ENCODE data around the gene UCHL3. TPM values are rescaled to one million over a fixed set of nuclear protein-coding genes. Genes with fewer than 3 reads are reported as not detected.
A peak's percentile ranks its signal among the peaks of the same experiment; 100 is the strongest.

UCHL3 gene
- total RNA-seq, 1 donor from 2014 or later = 8.4 TPM

DNA sequence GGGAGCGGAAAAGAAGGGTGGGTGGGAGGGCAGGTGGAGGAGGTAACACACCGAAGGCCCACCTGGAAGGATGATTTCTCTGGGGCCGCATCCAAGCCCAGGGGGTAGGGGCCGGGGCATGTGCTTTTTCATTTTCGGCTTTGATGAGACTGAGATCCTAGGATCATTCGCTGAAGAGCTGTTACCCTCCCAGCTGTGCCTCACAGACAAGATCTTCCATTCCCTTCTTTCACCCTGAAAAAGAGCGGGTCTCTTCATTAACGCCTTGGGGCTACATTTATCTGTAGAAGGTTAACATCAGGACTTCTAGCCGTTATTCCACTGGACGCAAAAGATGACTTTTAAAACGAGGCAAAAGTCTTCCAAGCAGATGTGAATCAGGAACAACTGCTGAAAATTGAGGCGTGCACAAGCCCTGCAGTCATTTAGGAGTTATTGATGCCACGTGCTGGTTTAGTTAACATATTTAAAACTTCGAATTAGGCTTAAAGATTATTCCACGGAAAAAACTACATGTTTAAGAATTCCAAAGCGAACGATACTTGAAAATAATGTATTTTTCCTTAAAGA is 87.7 kb downstream of the UCHL3 start:
- Histone ChIP-seq H3K9me3 (ENCODE audit: control insufficient read depth in 3 of 3, low read length in 3 of 3) (no peaks in the 10 kb centered on the region), H3K27me3 (ENCODE audit: control insufficient read depth in 3 of 3, insufficient read depth in 3 of 3, low read length in 3 of 3) (peaks cover 0 to 5% (median 3%) of the 10 kb centered on the region in 3 donors), H3K9ac (ENCODE audit: low read depth in 1 of 3, low read length in 3 of 3) (peak overlapping the region in 1 of 3 donors; percentile 4), H3K4me3 (ENCODE audit: low read length in 3 of 3) (peak overlapping the region in 2 of 3 donors; percentile 36 to 46), H3K27ac (ENCODE audit: low read depth, low read length) (no peak overlapping the region), H3K4me1 (ENCODE audit: control insufficient read depth in 3 of 3, insufficient read depth in 3 of 3, low read length in 3 of 3) (peaks cover 5 to 7% (median 6%) of the 10 kb centered on the region in 3 donors), H3K36me3 (ENCODE audit: control insufficient read depth in 3 of 3, insufficient read depth in 3 of 3, low read length in 3 of 3) (no peaks in the 10 kb centered on the region)

DNA sequence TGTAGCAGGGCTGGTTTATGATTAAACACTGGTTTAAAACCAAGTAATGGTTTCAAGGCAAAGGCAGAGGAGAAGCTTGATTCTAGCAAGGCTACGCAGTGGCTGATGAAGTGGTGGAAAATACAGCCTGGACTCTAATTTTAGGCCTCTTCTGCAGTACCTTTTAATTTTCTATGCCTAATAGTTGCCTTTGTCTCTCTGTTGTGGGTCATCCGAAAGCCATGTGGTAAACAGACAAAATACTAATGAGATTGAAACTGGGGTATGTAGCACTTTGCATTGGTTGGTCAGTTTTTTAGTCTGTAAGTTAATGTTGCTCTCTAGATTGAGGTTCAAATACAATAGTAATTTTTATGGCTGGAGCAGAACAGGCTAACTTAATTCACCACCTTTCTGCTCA is 89.9 kb downstream of the UCHL3 start:
- Histone ChIP-seq H3K9me3 (ENCODE audit: control insufficient read depth in 3 of 3, low read length in 3 of 3) (no peaks in the 10 kb centered on the region), H3K9ac (ENCODE audit: low read depth in 1 of 3, low read length in 3 of 3) (no peak overlapping the region), H3K27me3 (ENCODE audit: control insufficient read depth in 3 of 3, insufficient read depth in 3 of 3, low read length in 3 of 3) (peaks cover 0 to 5% (median 3%) of the 10 kb centered on the region in 3 donors), H3K4me1 (ENCODE audit: control insufficient read depth in 3 of 3, insufficient read depth in 3 of 3, low read length in 3 of 3) (peaks cover 5 to 7% (median 6%) of the 10 kb centered on the region in 3 donors), H3K27ac (ENCODE audit: low read depth, low read length) (no peak overlapping the region), H3K4me3 (ENCODE audit: low read length in 3 of 3) (no peak overlapping the region), H3K36me3 (ENCODE audit: control insufficient read depth in 3 of 3, insufficient read depth in 3 of 3, low read length in 3 of 3) (no peaks in the 10 kb centered on the region)

- Histone ChIP-seq H3K36me3 (ENCODE audit: control insufficient read depth in 3 of 3, insufficient read depth in 3 of 3, low read length in 3 of 3) (no peaks in the 10 kb centered on the region), H3K4me3 (ENCODE audit: low read length in 3 of 3) (no peak overlapping the region), H3K9ac (ENCODE audit: low read depth in 1 of 3, low read length in 3 of 3) (no peak overlapping the region), H3K9me3 (ENCODE audit: control insufficient read depth in 3 of 3, low read length in 3 of 3) (no peaks in the 10 kb centered on the region), H3K4me1 (ENCODE audit: control insufficient read depth in 3 of 3, insufficient read depth in 3 of 3, low read length in 3 of 3) (peaks cover 5 to 7% (median 6%) of the 10 kb centered on the region in 3 donors), H3K27ac (ENCODE audit: low read depth, low read length) (no peak overlapping the region), H3K27me3 (ENCODE audit: control insufficient read depth in 3 of 3, insufficient read depth in 3 of 3, low read length in 3 of 3) (peaks cover 0 to 5% (median 3%) of the 10 kb centered on the region in 3 donors)
Measured at GRCh38 chr13:75641026-75641425, 91.4 kb downstream of the UCHL3 start.

GRCh38 chr13:75643182-75643581 is 93.6 kb downstream of the UCHL3 start:
- Histone ChIP-seq H3K9ac (ENCODE audit: low read depth in 1 of 3, low read length in 3 of 3) (no peak overlapping the region), H3K36me3 (ENCODE audit: control insufficient read depth in 3 of 3, insufficient read depth in 3 of 3, low read length in 3 of 3) (no peaks in the 10 kb centered on the region), H3K4me3 (ENCODE audit: low read length in 3 of 3) (no peak overlapping the region), H3K27me3 (ENCODE audit: control insufficient read depth in 3 of 3, insufficient read depth in 3 of 3, low read length in 3 of 3) (no peaks in the 10 kb centered on the region), H3K9me3 (ENCODE audit: control insufficient read depth in 3 of 3, low read length in 3 of 3) (no peaks in the 10 kb centered on the region), H3K27ac (ENCODE audit: low read depth, low read length) (no peak overlapping the region), H3K4me1 (ENCODE audit: control insufficient read depth in 3 of 3, insufficient read depth in 3 of 3, low read length in 3 of 3) (no peaks in the 10 kb centered on the region)

GRCh38 chr13:75643693-75644092 is 94.1 kb downstream of the UCHL3 start:
- H3K4me1 ChIP-seq (ENCODE audit: control insufficient read depth in 3 of 3, insufficient read depth in 3 of 3, low read length in 3 of 3) = no peaks in the 10 kb centered on the region
- no peaks in the 10 kb centered on the region for H3K9me3 ChIP-seq (ENCODE audit: control insufficient read depth in 3 of 3, low read length in 3 of 3)
- no peak overlapping the region for H3K27ac ChIP-seq (ENCODE audit: low read depth, low read length)

GRCh38 chr13:75645141-75645540 is 95.5 kb downstream of the UCHL3 start:
- Histone ChIP-seq H3K27me3 (ENCODE audit: control insufficient read depth in 3 of 3, insufficient read depth in 3 of 3, low read length in 3 of 3) (no peaks in the 10 kb centered on the region), H3K4me3 (ENCODE audit: low read length in 3 of 3) (no peak overlapping the region), H3K9me3 (ENCODE audit: control insufficient read depth in 3 of 3, low read length in 3 of 3) (no peaks in the 10 kb centered on the region), H3K27ac (ENCODE audit: low read depth, low read length) (no peak overlapping the region), H3K9ac (ENCODE audit: low read depth in 1 of 3, low read length in 3 of 3) (no peak overlapping the region), H3K4me1 (ENCODE audit: control insufficient read depth in 3 of 3, insufficient read depth in 3 of 3, low read length in 3 of 3) (no peaks in the 10 kb centered on the region), H3K36me3 (ENCODE audit: control insufficient read depth in 3 of 3, insufficient read depth in 3 of 3, low read length in 3 of 3) (no peaks in the 10 kb centered on the region)

More at GRCh38 chr13:75643693-75644092, 94.1 kb downstream of the UCHL3 start:
- Histone ChIP-seq H3K4me3 (ENCODE audit: low read length in 3 of 3) (no peak overlapping the region), H3K36me3 (ENCODE audit: control insufficient read depth in 3 of 3, insufficient read depth in 3 of 3, low read length in 3 of 3) (no peaks in the 10 kb centered on the region), H3K27me3 (ENCODE audit: control insufficient read depth in 3 of 3, insufficient read depth in 3 of 3, low read length in 3 of 3) (no peaks in the 10 kb centered on the region), H3K9ac (ENCODE audit: low read depth in 1 of 3, low read length in 3 of 3) (no peak overlapping the region)

DNA sequence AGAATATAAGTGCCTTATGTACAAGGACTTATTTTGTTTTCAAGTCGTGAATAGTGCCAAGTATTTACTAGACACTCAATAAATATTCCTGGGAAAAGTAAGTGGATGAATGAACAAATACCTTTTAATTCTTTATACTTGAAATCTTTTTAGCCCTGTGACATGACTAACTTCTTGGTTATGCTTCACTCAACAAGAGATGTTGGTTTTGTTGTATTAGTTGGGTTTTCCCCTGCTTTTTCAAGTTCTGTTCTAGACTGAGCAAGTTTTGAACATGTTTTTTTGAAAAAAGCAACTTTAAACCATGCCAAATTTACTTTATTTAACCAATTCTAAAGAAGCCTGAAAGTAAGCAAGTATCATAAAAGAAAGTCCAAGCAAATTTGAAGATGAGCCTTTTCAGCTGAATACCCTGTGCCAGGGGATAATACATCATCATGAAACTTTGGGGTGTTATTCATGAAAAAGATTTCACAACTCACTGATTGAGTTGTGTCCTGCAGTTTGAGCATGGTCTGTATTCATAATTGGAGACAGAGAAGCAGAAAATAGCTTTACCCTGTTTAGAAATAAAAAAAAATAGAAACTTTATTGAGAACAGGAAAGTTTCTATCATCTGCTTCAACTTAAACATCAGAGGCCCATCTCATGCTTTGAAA is 97.7 kb downstream of the UCHL3 start:
- Histone ChIP-seq H3K36me3 (ENCODE audit: control insufficient read depth in 3 of 3, insufficient read depth in 3 of 3, low read length in 3 of 3) (no peaks in the 10 kb centered on the region), H3K4me3 (ENCODE audit: low read length in 3 of 3) (no peak overlapping the region), H3K9me3 (ENCODE audit: control insufficient read depth in 3 of 3, low read length in 3 of 3) (no peaks in the 10 kb centered on the region), H3K4me1 (ENCODE audit: control insufficient read depth in 3 of 3, insufficient read depth in 3 of 3, low read length in 3 of 3) (no peaks in the 10 kb centered on the region), H3K27ac (ENCODE audit: low read depth, low read length) (no peak overlapping the region), H3K9ac (ENCODE audit: low read depth in 1 of 3, low read length in 3 of 3) (no peak overlapping the region), H3K27me3 (ENCODE audit: control insufficient read depth in 3 of 3, insufficient read depth in 3 of 3, low read length in 3 of 3) (no peaks in the 10 kb centered on the region)

GRCh38 chr13:75648446-75648845 is 98.9 kb downstream of the UCHL3 start:
- no peak overlapping the region for H3K9ac ChIP-seq (ENCODE audit: low read depth in 1 of 3, low read length in 3 of 3)
- no peaks in the 10 kb centered on the region for H3K9me3 ChIP-seq (ENCODE audit: control insufficient read depth in 3 of 3, low read length in 3 of 3)
- H3K4me1 ChIP-seq (ENCODE audit: control insufficient read depth in 3 of 3, insufficient read depth in 3 of 3, low read length in 3 of 3) = no peaks in the 10 kb centered on the region

GRCh38 chr13:75651013-75651412 is 101.4 kb downstream of the UCHL3 start:
- no peaks in the 10 kb centered on the region for H3K9me3 ChIP-seq (ENCODE audit: control insufficient read depth in 3 of 3, low read length in 3 of 3)
- no peak overlapping the region for H3K4me3 ChIP-seq (ENCODE audit: low read length in 3 of 3)
- H3K4me1 ChIP-seq (ENCODE audit: control insufficient read depth in 3 of 3, insufficient read depth in 3 of 3, low read length in 3 of 3) = no peaks in the 10 kb centered on the region
- no peak overlapping the region for H3K27ac ChIP-seq (ENCODE audit: low read depth, low read length)
- H3K9ac ChIP-seq (ENCODE audit: low read depth in 1 of 3, low read length in 3 of 3) = no peak overlapping the region
- no peaks in the 10 kb centered on the region for H3K27me3 ChIP-seq (ENCODE audit: control insufficient read depth in 3 of 3, insufficient read depth in 3 of 3, low read length in 3 of 3)
- H3K36me3 ChIP-seq (ENCODE audit: control insufficient read depth in 3 of 3, insufficient read depth in 3 of 3, low read length in 3 of 3) = no peaks in the 10 kb centered on the region

More at GRCh38 chr13:75648446-75648845, 98.9 kb downstream of the UCHL3 start:
- H3K27ac ChIP-seq (ENCODE audit: low read depth, low read length) = no peak overlapping the region
- no peaks in the 10 kb centered on the region for H3K27me3 ChIP-seq (ENCODE audit: control insufficient read depth in 3 of 3, insufficient read depth in 3 of 3, low read length in 3 of 3)
- no peak overlapping the region for H3K4me3 ChIP-seq (ENCODE audit: low read length in 3 of 3)
- H3K36me3 ChIP-seq (ENCODE audit: control insufficient read depth in 3 of 3, insufficient read depth in 3 of 3, low read length in 3 of 3) = no peaks in the 10 kb centered on the region

DNA sequence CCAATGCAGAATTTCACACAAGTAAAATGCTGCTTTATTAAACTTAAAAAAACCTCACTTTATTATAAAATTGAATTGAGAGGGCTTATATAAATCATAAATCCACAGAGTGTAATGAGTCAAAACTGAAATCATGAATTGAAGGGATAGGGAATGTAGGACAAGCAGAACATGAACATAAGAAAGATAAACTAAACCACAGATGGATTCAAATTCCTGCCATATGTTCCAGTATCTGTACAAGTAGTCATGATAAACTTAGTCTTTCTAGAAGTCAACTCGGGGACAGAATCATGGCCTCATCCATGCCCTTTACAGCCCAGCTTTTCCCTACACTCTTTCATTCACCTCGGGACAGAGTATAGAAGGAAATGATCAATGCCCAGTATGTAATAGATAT is 103.1 kb downstream of the UCHL3 start:
- H3K4me3 ChIP-seq (ENCODE audit: low read length in 3 of 3) = no peak overlapping the region
- no peak overlapping the region for H3K27ac ChIP-seq (ENCODE audit: low read depth, low read length)

More for the DNA sequence above, 103.1 kb downstream of the UCHL3 start:
- H3K9me3 ChIP-seq (ENCODE audit: control insufficient read depth in 3 of 3, low read length in 3 of 3) = no peaks in the 10 kb centered on the region
- no peaks in the 10 kb centered on the region for H3K27me3 ChIP-seq (ENCODE audit: control insufficient read depth in 3 of 3, insufficient read depth in 3 of 3, low read length in 3 of 3)
- H3K36me3 ChIP-seq (ENCODE audit: control insufficient read depth in 3 of 3, insufficient read depth in 3 of 3, low read length in 3 of 3) = no peaks in the 10 kb centered on the region
- H3K4me1 ChIP-seq (ENCODE audit: control insufficient read depth in 3 of 3, insufficient read depth in 3 of 3, low read length in 3 of 3) = no peaks in the 10 kb centered on the region
- H3K9ac ChIP-seq (ENCODE audit: low read depth in 1 of 3, low read length in 3 of 3) = no peak overlapping the region

All from skeletal muscle tissue (tissue), 4 donors.